GM12891 (cell line): ENCODE measurements around the gene CALN1.

Experiments
- DNase-seq: peaks from one replicate; pipeline ENCODE4 v3.0.0; 2011; ENCODE audit warnings: low spot score; ENCODE audit not compliant: insufficient read length
- FAIRE-seq: peaks from 2 replicates; lab custom pipeline; 2011; peaks lifted over from hg19 to GRCh38; lab: Jason Lieb, UNC
- PAX5 ChIP-seq: IDR thresholded peaks from 2 replicates; pipeline ENCODE4 v1.6.1; 2011; ENCODE audit warnings: low read length, moderate library complexity, mild to moderate bottlenecking; ENCODE audit not compliant: insufficient read depth, severe bottlenecking
- POLR2A ChIP-seq: IDR thresholded peaks from 2 replicates; pipeline ENCODE4 v1.6.1; 2011; ENCODE audit warnings: low read depth, low read length, control low read depth
- POLR2AphosphoS5 ChIP-seq: IDR thresholded peaks from 2 replicates; pipeline ENCODE4 v1.6.1; 2011; ENCODE audit warnings: low read depth, low read length, control low read depth
- POU2F2 ChIP-seq: IDR thresholded peaks from 2 replicates; pipeline ENCODE4 v1.6.1; 2011; ENCODE audit warnings: low read depth, mild to moderate bottlenecking, control low read depth, low read length, moderate library complexity
- SPI1 ChIP-seq: IDR thresholded peaks from 2 replicates; pipeline ENCODE4 v1.6.1; 2011; ENCODE audit warnings: low read depth, low read length, control low read depth
- TAF1 ChIP-seq: IDR thresholded peaks from 2 replicates; pipeline ENCODE4 v1.6.1; 2011; ENCODE audit warnings: low read depth, low read length, control low read depth

The CALN1 gene

GRCh38 chr7:72438491-72438890, 26.4 kb upstream of the CALN1 start:
- no peak for FAIRE-seq
- TF ChIP-seq TAF1 (no peak), POLR2AphosphoS5 (no peak), POLR2A (no peak), POU2F2 (no peak), PAX5 (no peak), SPI1 (no peak)
- no peak for DNase-seq

DNA sequence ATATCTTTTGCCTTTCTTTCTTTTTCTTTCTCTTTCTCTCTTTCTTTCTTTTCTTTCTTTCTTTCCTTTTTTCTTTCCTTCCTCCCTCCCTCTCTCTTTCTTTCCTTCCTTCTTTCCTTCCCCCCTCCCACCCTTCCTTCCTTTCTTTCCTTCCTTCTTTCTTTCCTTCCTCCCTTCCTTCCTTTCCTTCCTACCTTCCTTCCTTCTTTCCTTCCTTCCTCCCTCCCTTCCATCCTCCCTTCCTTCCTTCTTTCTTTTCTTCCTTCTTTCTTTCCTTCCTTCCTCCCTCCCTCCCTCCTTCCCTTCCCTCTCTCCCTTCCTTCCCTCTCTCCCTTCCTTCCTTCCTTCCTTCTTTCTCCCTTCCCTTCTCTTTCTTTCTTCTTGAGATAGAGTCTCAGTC, 25.5 kb upstream of the CALN1 start:
- FAIRE-seq (no peak), DNase-seq (no peak)
- TF ChIP-seq SPI1: no peak
- no peak for TF ChIP-seq POU2F2
- no peak for TF ChIP-seq PAX5
- TF ChIP-seq TAF1: no peak
- TF ChIP-seq POLR2A: no peak
- no peak for TF ChIP-seq POLR2AphosphoS5

DNA sequence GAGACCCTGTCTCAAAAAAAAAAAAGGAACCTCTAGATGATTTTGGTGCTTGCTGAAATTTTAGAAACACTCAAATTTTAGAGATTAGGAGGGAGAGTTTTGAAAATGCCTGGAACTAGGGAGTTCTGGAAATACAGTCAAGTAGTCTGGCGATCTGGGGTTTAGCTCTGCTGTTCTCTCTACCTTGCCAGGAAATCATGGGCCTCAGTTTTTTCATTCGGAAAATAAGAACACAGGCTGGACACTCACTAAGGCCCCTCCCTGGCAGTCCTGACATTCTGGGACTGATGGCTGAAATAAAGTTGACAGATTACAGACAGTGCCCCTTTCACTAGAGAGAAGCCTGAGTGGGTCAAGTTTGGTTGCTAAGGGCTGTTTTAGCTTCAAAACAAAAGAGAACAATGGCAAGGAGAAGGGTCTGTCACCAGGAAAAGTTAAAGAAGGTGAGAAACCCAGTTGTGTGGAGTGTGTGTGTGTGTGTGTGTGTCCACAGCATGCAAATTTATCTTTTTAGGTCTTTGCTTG, 25.0 kb upstream of the CALN1 start:
- DNase-seq (no peak), FAIRE-seq (no peak)
- no peak for TF ChIP-seq POLR2AphosphoS5
- TF ChIP-seq POLR2A: no peak
- TF ChIP-seq PAX5: no peak
- TF ChIP-seq SPI1: no peak
- no peak for TF ChIP-seq TAF1
- no peak for TF ChIP-seq POU2F2

DNA sequence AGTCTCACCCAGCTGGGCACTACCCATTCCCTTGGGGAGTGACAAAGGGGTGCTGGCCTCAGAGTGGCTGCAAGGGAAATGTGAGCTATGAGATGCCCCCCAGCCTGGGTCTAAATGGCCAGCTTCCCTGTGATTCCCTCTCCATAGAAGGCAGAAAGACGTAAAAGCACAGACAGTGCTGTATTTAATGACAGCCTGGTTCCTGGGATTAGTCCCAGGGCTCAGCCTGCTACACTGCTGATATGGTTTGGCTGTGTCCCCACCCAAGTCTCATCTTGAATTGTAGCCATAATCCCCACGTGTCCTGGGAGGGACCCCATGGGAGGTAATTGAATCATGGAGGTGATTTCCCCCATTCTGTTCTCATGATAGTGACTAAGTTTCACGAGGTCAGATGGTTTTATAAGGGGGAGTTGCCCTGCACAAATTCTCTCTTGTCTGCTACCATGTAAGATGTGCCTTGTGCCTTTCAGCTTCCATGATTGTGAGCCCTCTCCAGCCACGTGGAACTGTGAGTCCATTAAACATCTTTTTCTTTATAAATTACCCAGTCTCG, 23.9 kb upstream of the CALN1 start:
- TF ChIP-seq TAF1 (no peak), POU2F2 (no peak), POLR2AphosphoS5 (no peak)
- no peak for FAIRE-seq
- DNase-seq: no peak

DNA sequence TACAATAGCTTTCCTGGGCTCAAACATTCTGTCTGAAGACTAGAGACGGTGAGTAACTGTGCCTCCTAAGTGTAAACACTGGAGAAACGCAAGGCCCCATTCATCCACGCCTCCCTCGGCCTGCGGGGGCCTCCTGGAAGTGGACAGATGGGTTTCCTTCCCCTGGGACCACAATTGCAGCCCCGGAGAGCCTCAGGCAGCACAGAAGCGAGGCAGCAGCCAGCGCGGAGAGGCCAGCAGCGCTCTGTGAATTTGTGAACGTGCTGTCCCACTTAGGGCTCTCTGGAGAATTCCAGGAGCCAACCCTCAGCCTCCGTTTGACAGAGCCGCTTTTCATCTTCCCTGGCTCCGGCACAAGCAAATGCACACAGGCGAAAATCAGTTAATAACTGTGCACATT, 23.2 kb upstream of the CALN1 start:
- TF ChIP-seq PAX5 (no peak), TAF1 (no peak), SPI1 (no peak), POU2F2 (no peak), POLR2AphosphoS5 (no peak), POLR2A (no peak)
- no peak for FAIRE-seq
- DNase-seq: no peak

GRCh38 chr7:72430531-72430930, 18.4 kb upstream of the CALN1 start:
- TF ChIP-seq TAF1 (no peak), POLR2AphosphoS5 (no peak), PAX5 (no peak), SPI1 (no peak), POU2F2 (no peak), POLR2A (no peak)
- no peak for DNase-seq
- no peak for FAIRE-seq

DNA sequence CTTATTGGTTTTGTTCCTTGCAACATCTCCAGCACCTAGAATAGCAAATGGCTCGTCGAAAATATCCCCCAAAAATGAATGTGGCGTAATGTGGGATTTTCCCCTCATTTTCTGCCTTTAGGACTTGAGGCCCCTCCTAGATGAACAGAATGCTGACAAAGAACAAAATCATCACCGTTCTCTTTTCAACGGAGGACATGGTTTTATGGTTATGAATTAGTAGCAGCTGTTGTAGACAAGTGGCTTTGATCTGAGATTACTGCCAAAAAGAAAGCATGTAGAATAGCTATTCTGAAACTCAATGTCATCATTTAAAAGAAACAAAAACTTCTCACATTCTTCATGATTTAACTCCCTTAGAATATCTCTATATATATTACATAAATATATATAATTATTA, 17.2 kb upstream of the CALN1 start:
- TF ChIP-seq POLR2AphosphoS5 (no peak), PAX5 (no peak), POLR2A (no peak), SPI1 (no peak), TAF1 (no peak), POU2F2 (no peak)
- FAIRE-seq: no peak
- DNase-seq: no peak

GRCh38 chr7:72416846-72417245, 4.7 kb upstream of the CALN1 start:
- FAIRE-seq (no peak), DNase-seq (no peak)
- TF ChIP-seq PAX5 (no peak), POLR2AphosphoS5 (no peak), POLR2A (no peak), POU2F2 (no peak), TAF1 (no peak), SPI1 (no peak)

DNA sequence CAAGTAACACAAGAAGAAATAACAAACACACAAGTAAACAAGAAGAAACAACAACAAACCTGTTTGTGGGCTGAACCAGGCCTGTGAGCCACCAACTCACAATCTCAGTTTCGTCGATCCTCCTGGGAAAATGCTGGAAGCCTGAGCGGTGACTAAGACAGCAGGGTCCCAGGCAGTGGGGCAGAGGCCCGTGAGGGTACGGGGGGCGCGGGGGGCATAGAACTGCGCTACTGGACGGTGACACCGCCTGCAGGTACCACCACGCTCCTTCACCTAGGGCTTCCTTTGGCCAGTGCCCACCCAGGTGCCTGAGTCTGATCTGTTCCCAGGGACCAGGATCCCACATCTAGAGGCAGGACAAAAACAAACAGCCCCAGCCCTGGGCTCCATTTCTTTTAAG, 3.4 kb upstream of the CALN1 start:
- FAIRE-seq (no peak), DNase-seq (no peak)
- TF ChIP-seq POU2F2 (no peak), SPI1 (no peak), PAX5 (no peak), TAF1 (no peak), POLR2AphosphoS5 (no peak), POLR2A (no peak)

- TF ChIP-seq POLR2A (no peak), POLR2AphosphoS5 (no peak)
- no peak for DNase-seq
- no peak for FAIRE-seq
Measured at GRCh38 chr7:72413886-72414285, 1.7 kb upstream of the CALN1 start.

DNA sequence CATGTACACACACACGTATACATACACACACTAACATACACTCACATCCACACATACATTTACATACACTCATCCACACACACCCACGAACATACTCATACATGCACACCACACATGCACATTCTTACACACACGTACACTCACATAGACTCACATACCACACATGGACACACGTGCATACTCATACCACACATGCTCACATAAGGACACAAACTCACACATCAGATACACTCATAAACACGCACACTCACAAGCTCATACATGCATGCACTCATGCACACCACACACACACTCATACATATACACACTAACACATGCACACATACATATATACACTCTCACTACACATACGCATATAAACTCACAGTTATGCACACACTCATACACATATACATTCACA, 1.2 kb upstream of the CALN1 start:
- TF ChIP-seq POLR2A (no peak), POU2F2 (no peak), PAX5 (no peak), SPI1 (no peak), TAF1 (no peak), POLR2AphosphoS5 (no peak)
- DNase-seq (no peak), FAIRE-seq (peak; percentile 54)
